Measurements from ENCODE around the gene HINT3.

GRCh38 chr6:126026001-126026400, 69.4 kb downstream of the HINT3 start:
- TF ChIP-seq CTCF (IDR thresholded peaks at IDR 0.05) (no peak), ZFX (IDR thresholded peaks at IDR 0.05; ENCODE audit: borderline replicate concordance) (no peak)
